Muscle layer of duodenum (tissue), 2 donors: ENCODE results near the gene CNNM2.
"Not testable (repeated sequence)": the region's sequence is repeated elsewhere in the genome, so short reads cannot be mapped to it uniquely, and the experiment has no call there.

ENCODE experiments used
- H3K27ac ChIP-seq: one replicate; pipeline ENCODE4 v1.7.0; 2013; ENCODE audit warnings: mild to moderate bottlenecking, low read length
- H3K27me3 ChIP-seq: one replicate; pipeline ENCODE4 v1.7.0; 2013; ENCODE audit warnings: low read depth, mild to moderate bottlenecking, control low read depth, low read length
- H3K36me3 ChIP-seq, 2 donors: one replicate each; pipeline ENCODE4 v1.7.0; 2013; ENCODE audit warnings: low read length in 2 of 2, control low read depth in 1 of 2, mild to moderate bottlenecking in 1 of 2; ENCODE audit not compliant: insufficient read depth in 2 of 2, control insufficient read depth in 1 of 2
- H3K4me1 ChIP-seq, 2 donors: one replicate each; pipeline ENCODE4 v1.7.0; 2013; ENCODE audit warnings: low read length in 2 of 2, mild to moderate bottlenecking in 2 of 2, control low read depth in 1 of 2, moderate library complexity in 1 of 2; ENCODE audit not compliant: insufficient read depth in 2 of 2, control insufficient read depth in 1 of 2
- H3K4me3 ChIP-seq, 2 donors: one replicate each; pipeline ENCODE4 v1.7.0; 2013; ENCODE audit warnings: low read length in 2 of 2, low read depth in 1 of 2, mild to moderate bottlenecking in 1 of 2
- H3K9me3 ChIP-seq, 2 donors: one replicate each; pipeline ENCODE4 v1.7.0; 2013; ENCODE audit warnings: low read length in 2 of 2, control low read depth in 1 of 2, mild to moderate bottlenecking in 1 of 2; ENCODE audit not compliant: control insufficient read depth in 1 of 2
- donor health status: healthy.

CNNM2 gene

DNA sequence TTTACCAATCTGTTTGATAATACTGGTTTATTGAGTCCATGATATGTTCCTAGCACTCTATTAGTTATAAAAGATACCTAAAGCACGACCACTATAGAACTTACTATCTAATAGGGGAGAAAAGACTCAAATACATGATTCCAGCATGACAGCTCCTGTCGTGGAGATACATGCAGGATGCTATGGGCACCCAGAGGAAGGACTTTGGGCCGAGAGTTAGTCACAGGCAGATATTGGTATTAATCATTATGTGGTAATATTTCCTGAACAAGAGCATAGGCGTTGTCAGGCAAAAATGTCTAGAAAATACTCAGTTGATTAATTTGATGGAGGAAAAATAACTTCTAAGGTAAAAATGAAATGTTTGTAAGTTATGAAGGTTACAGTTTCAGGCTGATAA lies 31.8 kb downstream of the CNNM2 start:
- Histone ChIP-seq H3K27ac (no peak overlapping the region), H3K36me3 (no peaks in the 10 kb centered on the region), H3K27me3 (no peaks in the 10 kb centered on the region), H3K9me3 (no peaks in the 10 kb centered on the region), H3K4me3 (no peak overlapping the region), H3K4me1 (no peaks in the 10 kb centered on the region)

DNA sequence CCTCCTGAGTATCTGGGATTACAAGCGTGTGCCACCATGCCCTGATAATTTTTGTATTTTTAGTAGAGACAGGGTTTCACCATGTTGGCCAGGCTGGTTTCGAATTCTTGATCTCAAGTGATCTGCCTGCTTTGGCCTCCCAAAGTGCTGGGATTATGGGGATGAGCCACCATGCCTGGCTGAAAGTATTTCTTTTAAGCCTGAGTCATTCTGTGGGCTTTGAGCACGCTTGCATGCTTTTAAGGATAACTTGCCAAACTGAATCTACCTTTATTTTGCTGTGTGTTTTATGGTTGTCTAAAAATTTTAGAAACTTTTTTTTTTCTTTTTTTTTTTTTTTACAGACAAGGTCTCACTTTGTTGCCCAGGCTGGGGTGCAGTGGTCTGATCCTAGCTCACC lies 33.2 kb downstream of the CNNM2 start:
- H3K27ac ChIP-seq: no peak overlapping the region
- no peaks in the 10 kb centered on the region for H3K4me1 ChIP-seq
- no peaks in the 10 kb centered on the region for H3K9me3 ChIP-seq
- no peaks in the 10 kb centered on the region for H3K27me3 ChIP-seq
- H3K4me3 ChIP-seq: no peak overlapping the region
- no peaks in the 10 kb centered on the region for H3K36me3 ChIP-seq

DNA sequence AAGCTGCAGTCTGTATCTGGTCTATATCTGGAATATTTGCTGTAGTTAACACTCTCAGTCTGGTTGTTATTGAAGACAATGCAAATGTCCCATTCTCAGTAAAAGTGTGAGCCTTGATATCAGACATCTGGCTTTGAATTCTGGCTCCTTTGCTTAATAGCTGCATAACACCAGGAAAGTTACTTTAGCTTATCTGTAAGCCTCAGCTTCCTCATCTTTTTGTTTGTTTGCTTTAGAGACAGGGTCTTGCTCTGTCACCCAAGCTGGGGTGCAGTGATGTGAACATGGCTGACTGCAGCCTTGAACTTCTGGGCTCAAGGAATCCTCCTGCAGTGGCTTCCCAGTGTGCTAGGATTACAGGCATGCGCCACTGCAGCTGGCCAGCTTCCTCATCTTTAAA lies 41.3 kb downstream of the CNNM2 start:
- Histone ChIP-seq H3K4me3 (no peak overlapping the region), H3K27ac (no peak overlapping the region), H3K9me3 (no peaks in the 10 kb centered on the region), H3K4me1 (no peaks in the 10 kb centered on the region), H3K36me3 (no peaks in the 10 kb centered on the region), H3K27me3 (no peaks in the 10 kb centered on the region)

DNA sequence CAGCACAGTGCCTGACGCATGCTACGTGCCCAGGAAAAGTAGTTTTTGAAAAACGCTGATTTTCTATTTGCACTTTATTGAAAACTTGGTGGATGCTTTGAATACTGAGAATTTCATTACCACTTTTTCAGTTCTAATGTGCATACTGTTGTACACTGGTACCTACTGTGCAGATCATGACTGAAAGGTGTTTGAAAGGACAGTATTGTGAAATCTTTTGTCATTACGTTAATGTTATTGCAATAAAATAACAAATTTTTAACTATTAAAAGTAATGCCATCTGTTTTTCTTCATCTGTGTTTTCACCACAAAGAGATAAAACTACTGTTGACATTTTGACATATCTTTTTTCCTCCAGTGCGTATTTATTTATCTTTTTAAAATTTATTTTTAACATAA lies 42.1 kb downstream of the CNNM2 start:
- no peak overlapping the region for H3K4me3 ChIP-seq
- no peaks in the 10 kb centered on the region for H3K9me3 ChIP-seq
- H3K36me3 ChIP-seq: no peaks in the 10 kb centered on the region
- H3K4me1 ChIP-seq: no peaks in the 10 kb centered on the region
- no peaks in the 10 kb centered on the region for H3K27me3 ChIP-seq
- H3K27ac ChIP-seq: no peak overlapping the region

DNA sequence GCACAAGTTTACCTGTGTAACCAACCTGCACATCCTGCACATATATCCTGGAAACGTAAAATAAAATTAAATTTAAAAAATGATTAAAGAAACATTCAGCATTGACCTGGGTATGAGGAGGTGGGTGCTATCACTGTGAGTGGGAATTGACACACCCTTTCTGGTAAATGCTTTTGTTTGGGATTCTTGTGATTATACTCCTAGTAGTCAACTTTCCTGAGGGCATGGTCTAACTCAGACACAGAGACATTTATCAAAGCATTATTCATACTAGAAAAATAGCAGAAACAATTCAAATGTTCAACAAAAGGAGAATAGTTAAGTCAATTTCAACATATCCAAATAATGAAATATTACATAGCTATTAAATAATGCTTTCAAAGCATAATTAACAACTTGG lies 44.2 kb downstream of the CNNM2 start:
- Histone ChIP-seq H3K27me3 (no peaks in the 10 kb centered on the region), H3K4me3 (no peak overlapping the region), H3K4me1 (no peaks in the 10 kb centered on the region), H3K27ac (no peak overlapping the region), H3K9me3 (no peaks in the 10 kb centered on the region), H3K36me3 (no peaks in the 10 kb centered on the region)

DNA sequence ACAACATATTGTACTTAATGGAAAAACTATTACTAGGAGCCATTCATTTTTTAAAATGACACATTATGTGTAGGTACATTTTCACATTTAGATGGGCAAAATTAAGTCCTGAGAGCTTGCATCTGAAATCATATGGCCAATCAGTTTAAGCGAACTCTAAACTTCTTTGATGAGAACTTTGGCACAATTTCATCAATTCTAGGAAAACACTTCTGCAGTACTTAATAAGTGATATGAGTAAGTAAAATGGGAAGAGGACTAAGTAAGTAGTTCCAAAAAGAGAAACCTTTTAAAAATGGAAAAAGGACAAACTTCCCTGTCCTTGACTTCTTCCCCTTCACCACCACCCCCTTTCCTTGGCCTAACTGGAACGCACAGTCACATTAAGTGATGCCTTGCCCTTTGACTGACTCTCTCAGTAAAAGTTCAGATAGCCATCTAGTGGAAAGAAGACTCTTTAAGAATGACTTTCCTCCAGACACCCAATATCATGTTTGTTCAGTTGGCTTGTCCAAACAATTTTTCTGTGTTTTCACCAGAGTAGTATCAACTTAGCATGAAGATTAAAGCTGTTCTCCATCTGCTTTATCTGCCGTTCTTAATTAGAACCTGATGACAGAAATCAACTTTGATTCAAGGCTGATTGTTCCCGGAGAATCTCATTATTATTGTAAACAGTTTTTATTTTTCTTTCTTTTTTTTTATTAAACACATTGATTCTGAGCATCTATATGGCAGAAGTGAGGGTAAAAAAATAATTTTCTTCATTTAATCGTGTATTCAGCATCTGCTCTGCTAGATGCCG lies 45.1 kb downstream of the CNNM2 start:
- no peak overlapping the region for H3K4me3 ChIP-seq
- no peaks in the 10 kb centered on the region for H3K4me1 ChIP-seq
- no peaks in the 10 kb centered on the region for H3K9me3 ChIP-seq
- no peak overlapping the region for H3K27ac ChIP-seq
- no peaks in the 10 kb centered on the region for H3K27me3 ChIP-seq
- H3K36me3 ChIP-seq: no peaks in the 10 kb centered on the region

DNA sequence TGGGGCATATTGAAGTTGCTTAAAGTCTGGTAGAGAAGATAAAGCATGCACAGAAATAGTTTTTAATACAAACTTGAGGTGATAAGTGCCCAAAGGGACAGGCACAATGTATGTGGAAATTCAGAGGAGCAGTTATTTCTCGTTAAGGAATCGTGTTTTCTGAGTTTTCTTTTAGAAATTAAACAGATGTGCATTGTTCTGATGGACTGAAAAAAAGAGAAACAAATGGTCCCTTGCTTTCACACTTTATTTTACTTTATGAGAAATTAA lies 45.6 kb downstream of the CNNM2 start:
- Histone ChIP-seq H3K4me3 (no peak overlapping the region), H3K4me1 (no peaks in the 10 kb centered on the region), H3K36me3 (no peaks in the 10 kb centered on the region), H3K27me3 (no peaks in the 10 kb centered on the region), H3K9me3 (no peaks in the 10 kb centered on the region), H3K27ac (no peak overlapping the region)

DNA sequence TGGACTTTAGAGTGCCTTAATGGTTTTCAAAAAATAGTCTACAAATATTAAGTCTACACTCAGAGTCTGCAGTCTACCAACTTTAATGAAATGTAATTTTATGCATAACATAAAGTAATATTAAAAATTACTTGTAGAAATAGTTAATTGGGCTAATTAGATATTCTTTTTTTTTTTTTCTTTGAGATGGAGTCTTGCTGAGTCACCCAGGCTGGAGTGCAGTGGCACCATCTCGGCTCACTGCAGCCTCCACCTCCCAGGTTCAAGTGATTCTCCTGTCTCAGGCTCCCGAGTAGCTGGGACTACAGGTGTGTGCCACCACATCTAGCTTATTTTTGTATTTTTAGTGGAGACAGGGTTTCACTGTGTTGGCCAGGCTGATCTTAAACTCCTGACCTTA lies 46.0 kb downstream of the CNNM2 start:
- not testable (repeated sequence) for H3K9me3 ChIP-seq, H3K27ac ChIP-seq, H3K4me3 ChIP-seq, H3K36me3 ChIP-seq, H3K4me1 ChIP-seq, H3K27me3 ChIP-seq

DNA sequence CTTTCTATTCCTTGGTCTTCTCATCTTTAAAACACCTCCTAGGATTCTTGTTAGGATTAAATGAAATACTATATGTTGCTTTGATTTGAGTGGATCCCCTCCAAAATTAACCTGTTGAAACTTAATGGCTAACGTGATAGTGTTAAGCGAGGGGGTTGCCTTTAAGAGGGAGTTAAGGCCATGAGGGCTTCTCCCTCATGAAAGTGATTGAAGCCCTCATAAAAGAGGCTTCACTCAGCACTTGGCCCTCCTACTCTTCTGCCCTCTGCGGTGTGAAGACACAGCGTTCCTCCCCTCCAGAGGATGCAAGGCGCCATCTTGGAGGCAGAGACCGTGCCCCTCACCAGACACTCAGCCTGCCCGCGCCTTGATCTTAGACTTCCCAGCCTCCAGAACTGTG lies 46.6 kb downstream of the CNNM2 start:
- Histone ChIP-seq H3K36me3 (no peaks in the 10 kb centered on the region), H3K27ac (no peak overlapping the region), H3K9me3 (no peaks in the 10 kb centered on the region), H3K4me3 (no peak overlapping the region), H3K27me3 (no peaks in the 10 kb centered on the region), H3K4me1 (no peaks in the 10 kb centered on the region)

DNA sequence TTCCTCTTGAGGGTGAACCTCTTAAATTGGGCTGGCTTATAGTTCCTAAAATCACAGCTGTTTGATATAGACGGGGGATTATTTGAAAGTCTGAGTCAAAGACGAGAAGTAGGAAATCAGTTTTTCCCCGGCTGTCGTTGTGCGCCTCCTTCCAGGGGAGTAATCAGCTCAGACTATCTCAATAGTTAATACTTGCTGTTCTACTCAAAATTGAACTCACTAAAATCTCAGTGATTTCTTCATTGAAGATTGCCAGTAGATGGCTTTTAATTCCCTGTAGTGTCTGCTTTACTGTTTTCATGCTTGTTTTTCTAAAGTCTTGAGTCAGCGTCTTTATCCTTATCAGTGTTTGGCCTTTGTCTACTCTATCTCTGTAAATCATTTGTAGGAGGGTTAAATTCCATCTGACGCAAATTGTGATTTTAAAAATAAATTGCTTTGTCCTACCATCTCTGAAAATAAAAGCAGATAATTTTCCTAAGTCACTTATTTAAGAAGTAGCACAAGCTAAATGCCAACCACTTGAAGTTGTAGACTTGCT lies 47.3 kb downstream of the CNNM2 start:
- H3K27ac ChIP-seq: no peak overlapping the region
- H3K4me1 ChIP-seq: no peaks in the 10 kb centered on the region

DNA sequence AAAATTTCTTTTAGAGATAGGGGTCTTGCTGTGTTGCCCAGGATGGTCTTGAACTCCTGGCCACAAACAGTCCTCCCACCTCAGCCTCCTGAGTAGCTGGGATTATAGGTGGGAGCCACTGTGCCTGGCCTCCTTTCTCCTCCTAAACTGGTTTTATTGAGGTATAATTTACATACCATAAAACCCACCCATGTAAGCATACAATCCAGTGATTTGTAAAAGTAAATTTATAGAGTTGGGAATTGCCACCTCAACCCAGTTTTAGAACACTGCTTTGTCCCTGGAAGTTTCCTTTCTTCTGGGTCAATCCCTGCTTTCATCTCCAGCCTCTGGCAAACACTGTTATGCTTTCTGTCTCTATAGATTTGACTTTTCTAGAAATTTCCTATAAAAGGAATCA lies 49.0 kb downstream of the CNNM2 start:
- H3K27me3 ChIP-seq: no peaks in the 10 kb centered on the region
- no peak overlapping the region for H3K4me3 ChIP-seq
- H3K4me1 ChIP-seq: no peaks in the 10 kb centered on the region
- H3K27ac ChIP-seq: no peak overlapping the region
- H3K36me3 ChIP-seq: no peaks in the 10 kb centered on the region
- no peaks in the 10 kb centered on the region for H3K9me3 ChIP-seq

More for the DNA sequence above, 47.3 kb downstream of the CNNM2 start:
- no peaks in the 10 kb centered on the region for H3K9me3 ChIP-seq
- no peaks in the 10 kb centered on the region for H3K36me3 ChIP-seq
- no peaks in the 10 kb centered on the region for H3K27me3 ChIP-seq
- no peak overlapping the region for H3K4me3 ChIP-seq
